DOHH2 (cell line): Measurements from ENCODE around the gene CBLC.

ENCODE experiments used
- EZH2phosphoT487 ChIP-seq: fragments of 200-600 bp; sonication (generic); IDR thresholded peaks from 2 replicates; pipeline ENCODE4 v1.6.1; 2017; ENCODE audit warnings: borderline replicate concordance, mild to moderate bottlenecking, antibody characterized with exemption, low read length, moderate library complexity, mixed read lengths
- TF ChIP-seq, protein P1 (sequence below): fragments of 200-600 bp; sonication (generic); IDR thresholded peaks from one replicate; pipeline ENCODE4 v1.5.1; 2014; ENCODE audit warnings: antibody characterized with exemption, mild to moderate bottlenecking, low read depth, low read length; ENCODE audit not compliant: poor library complexity, severe bottlenecking

GRCh38 chr19:44738136-44738535 is 39.6 kb upstream of the CBLC start:
- no peak for TF ChIP-seq EZH2phosphoT487
- TF ChIP-seq, protein P1, sequence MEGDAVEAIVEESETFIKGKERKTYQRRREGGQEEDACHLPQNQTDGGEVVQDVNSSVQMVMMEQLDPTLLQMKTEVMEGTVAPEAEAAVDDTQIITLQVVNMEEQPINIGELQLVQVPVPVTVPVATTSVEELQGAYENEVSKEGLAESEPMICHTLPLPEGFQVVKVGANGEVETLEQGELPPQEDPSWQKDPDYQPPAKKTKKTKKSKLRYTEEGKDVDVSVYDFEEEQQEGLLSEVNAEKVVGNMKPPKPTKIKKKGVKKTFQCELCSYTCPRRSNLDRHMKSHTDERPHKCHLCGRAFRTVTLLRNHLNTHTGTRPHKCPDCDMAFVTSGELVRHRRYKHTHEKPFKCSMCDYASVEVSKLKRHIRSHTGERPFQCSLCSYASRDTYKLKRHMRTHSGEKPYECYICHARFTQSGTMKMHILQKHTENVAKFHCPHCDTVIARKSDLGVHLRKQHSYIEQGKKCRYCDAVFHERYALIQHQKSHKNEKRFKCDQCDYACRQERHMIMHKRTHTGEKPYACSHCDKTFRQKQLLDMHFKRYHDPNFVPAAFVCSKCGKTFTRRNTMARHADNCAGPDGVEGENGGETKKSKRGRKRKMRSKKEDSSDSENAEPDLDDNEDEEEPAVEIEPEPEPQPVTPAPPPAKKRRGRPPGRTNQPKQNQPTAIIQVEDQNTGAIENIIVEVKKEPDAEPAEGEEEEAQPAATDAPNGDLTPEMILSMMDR = no peak
